NCI-H748 treated with DMSO at 0.1 percent for 48 hours (cell line): ENCODE data around the gene ITK.
"Not testable (repeated sequence)": the region's sequence is repeated elsewhere in the genome, so short reads cannot be mapped to it uniquely, and the experiment has no call there.

Experiments
- DNase-seq: peaks from one replicate; lab custom pipeline; 2025; lab: John Stamatoyannopoulos, UW

The ITK gene

GRCh38 chr5:157212307-157212706, 31.7 kb downstream of the ITK start:
- no peak for DNase-seq

- DNase-seq, result no peak
These were observed 33.0 kb downstream of the ITK start for GRCh38 chr5:157213527-157214243.

- DNase-seq, result no peak
These were observed 33.8 kb downstream of the ITK start for GRCh38 chr5:157214415-157214814.

GRCh38 chr5:157214861-157215513, 34.3 kb downstream of the ITK start:
- DNase-seq, result no peak

GRCh38 chr5:157215514-157216167, 35.0 kb downstream of the ITK start:
- DNase-seq, result no peak

- no peak for DNase-seq
These were observed 35.9 kb downstream of the ITK start for GRCh38 chr5:157216391-157217142.

- no peak for DNase-seq
These were observed 36.8 kb downstream of the ITK start for GRCh38 chr5:157217289-157218024.

GRCh38 chr5:157219491-157220271, 39.0 kb downstream of the ITK start:
- DNase-seq, result no peak

- DNase-seq, result no peak
These were observed 41.3 kb downstream of the ITK start for GRCh38 chr5:157221959-157222358.

- DNase-seq, result no peak
These were observed 42.0 kb downstream of the ITK start for GRCh38 chr5:157222506-157223230.

GRCh38 chr5:157225469-157226422, 45.1 kb downstream of the ITK start:
- no peak for DNase-seq

GRCh38 chr5:157230610-157231009, 50.0 kb downstream of the ITK start:
- DNase-seq, result no peak

GRCh38 chr5:157232706-157233105, 52.1 kb downstream of the ITK start:
- DNase-seq, result no peak

- no peak for DNase-seq
These were observed 52.9 kb downstream of the ITK start for GRCh38 chr5:157233515-157233914.

- DNase-seq, result no peak
These were observed 55.8 kb downstream of the ITK start for GRCh38 chr5:157236423-157236822.

GRCh38 chr5:157241483-157241882, 60.8 kb downstream of the ITK start:
- DNase-seq, result no peak

- not testable (repeated sequence) for DNase-seq
These were observed 64.1 kb downstream of the ITK start for GRCh38 chr5:157244704-157245103.

GRCh38 chr5:157245476-157245875, 64.8 kb downstream of the ITK start:
- no peak for DNase-seq

GRCh38 chr5:157245886-157246285, 65.2 kb downstream of the ITK start:
- DNase-seq, result no peak
